ENCODE data around the gene PPARG. TPM values are rescaled to one million over a fixed set of nuclear protein-coding genes. Genes with fewer than 3 reads are reported as not detected.

The PPARG gene
- total RNA-seq, 1 donor from 2014 or later, result 128 TPM

GRCh38 chr3:12423131-12423530 is 134.3 kb downstream of the PPARG start:
- no peaks in the 10 kb centered on the region for H3K36me3 ChIP-seq
- H3K4me1 ChIP-seq, result peaks cover 21% of the 10 kb centered on the region
- intact Hi-C loops (cut with DNase I), result no loop called here
- ATAC-seq (no peak), DNase-seq (no peak)
- no peak overlapping the region for H3K27ac ChIP-seq
- no peak for TF ChIP-seq CTCF (IDR thresholded peaks at IDR 0.05)
- no peaks in the 10 kb centered on the region for H3K27me3 ChIP-seq (ENCODE audit: low read depth)
- no peaks in the 10 kb centered on the region for H3K9me3 ChIP-seq
- H3K4me3 ChIP-seq, result no peak overlapping the region

GRCh38 chr3:12423918-12424630 is 135.2 kb downstream of the PPARG start:
- Histone ChIP-seq H3K4me1 (peaks cover 25% of the 10 kb centered on the region), H3K27ac (no peak overlapping the region), H3K4me3 (no peak overlapping the region), H3K27me3 (ENCODE audit: low read depth) (no peaks in the 10 kb centered on the region), H3K9me3 (no peaks in the 10 kb centered on the region), H3K36me3 (no peaks in the 10 kb centered on the region)
- intact Hi-C loops (cut with DNase I), result no loop called here
- no peak for TF ChIP-seq CTCF (IDR thresholded peaks at IDR 0.05)
- no peak for DNase-seq
- ATAC-seq, result no peak

- Histone ChIP-seq H3K27me3 (ENCODE audit: low read depth) (no peaks in the 10 kb centered on the region), H3K27ac (no peak overlapping the region), H3K36me3 (no peaks in the 10 kb centered on the region), H3K9me3 (no peaks in the 10 kb centered on the region), H3K4me3 (no peak overlapping the region), H3K4me1 (peaks cover 32% of the 10 kb centered on the region)
- no peak for DNase-seq
- intact Hi-C loops (cut with DNase I), result no loop called here
- ATAC-seq, result no peak
- TF ChIP-seq CTCF (IDR thresholded peaks at IDR 0.05), result no peak
Measured at GRCh38 chr3:12424635-12425319, 135.9 kb downstream of the PPARG start.

- Histone ChIP-seq H3K9me3 (no peaks in the 10 kb centered on the region), H3K4me3 (no peak overlapping the region), H3K36me3 (no peaks in the 10 kb centered on the region), H3K4me1 (peaks cover 32% of the 10 kb centered on the region), H3K27ac (no peak overlapping the region), H3K27me3 (ENCODE audit: low read depth) (no peaks in the 10 kb centered on the region)
- intact Hi-C loops (cut with DNase I), result no loop called here
- no peak for DNase-seq
- no peak for ATAC-seq
- no peak for TF ChIP-seq CTCF (IDR thresholded peaks at IDR 0.05)
Measured at GRCh38 chr3:12425850-12426579, 137.1 kb downstream of the PPARG start.

- H3K27me3 ChIP-seq (ENCODE audit: low read depth), result no peaks in the 10 kb centered on the region
- no peak for TF ChIP-seq CTCF (IDR thresholded peaks at IDR 0.05)
- no peak for DNase-seq
- H3K36me3 ChIP-seq, result no peaks in the 10 kb centered on the region
- H3K27ac ChIP-seq, result no peak overlapping the region
- H3K4me3 ChIP-seq, result no peak overlapping the region
- peak; percentile 41 to 60 for ATAC-seq
- peaks cover 32% of the 10 kb centered on the region for H3K4me1 ChIP-seq
- intact Hi-C loops (cut with DNase I), result no loop called here
- H3K9me3 ChIP-seq, result no peaks in the 10 kb centered on the region
Measured at GRCh38 chr3:12427551-12427950, 138.7 kb downstream of the PPARG start.

All from lower lobe of right lung (tissue), 2 donors.